PC-3 (cell line): ENCODE results near the gene PTP4A2. TPM values are rescaled to one million over a fixed set of nuclear protein-coding genes. Genes with fewer than 3 reads are reported as not detected.

Experiments used
- ATAC-seq: fragments of 200-7000 bp; cut with Tn5 transposase; 2 replicates; pipeline ENCODE4 v1.9.1; 2020; ENCODE audit warnings: mild to moderate bottlenecking, moderate library complexity
- BruUV-seq: library from RNA; stranded (reverse); fragments of 400-500 nt; replicated peaks from 2 replicates; lab custom pipeline; 2021; lab: Mats Ljungman, UMichigan
- CTCF ChIA-PET: fragments of 300-600 bp; sonication (Branson Sonifier 250); formaldehyde crosslinking; loops from one replicate; lab custom pipeline; 2022; ENCODE audit warnings: antibody characterized with exemption; lab: Charles Lee
- POLR2A ChIA-PET: fragments of 300-600 bp; sonication (Branson Sonifier 250); formaldehyde crosslinking; loops from one replicate; lab custom pipeline; 2022; ENCODE audit warnings: antibody characterized with exemption; ENCODE audit not compliant: unreplicated experiment; lab: Charles Lee
- DNase-seq: peaks from one replicate; pipeline ENCODE4 v3.0.0-alpha.2; 2015
- H2AFZ ChIP-seq: fragments of 300-600 bp; sonication (generic); 2 replicates; pipeline ENCODE4 v1.6.0; 2016; ENCODE audit warnings: antibody characterized with exemption, low read length
- H3F3A ChIP-seq: fragments of 300-600 bp; sonication (generic); one replicate; pipeline ENCODE4 v1.6.0; 2017; ENCODE audit warnings: antibody characterized with exemption, low read length, control low read depth, mild to moderate bottlenecking; ENCODE audit not compliant: unreplicated experiment
- H3K27ac ChIP-seq: fragments of 300-600 bp; sonication (generic); 2 replicates; pipeline ENCODE4 v1.5.1; 2016; ENCODE audit warnings: mild to moderate bottlenecking, low read length
- H3K27me3 ChIP-seq: fragments of 300-600 bp; sonication (generic); 2 replicates; pipeline ENCODE4 v1.6.1; 2016; ENCODE audit warnings: low read length, mixed read lengths
- H3K36me3 ChIP-seq: fragments of 300-600 bp; sonication (generic); 2 replicates; pipeline ENCODE4 v1.6.1; 2016; ENCODE audit warnings: low read depth, mixed run types, low read length, mixed read lengths
- H3K4me1 ChIP-seq: fragments of 300-600 bp; sonication (generic); 2 replicates; pipeline ENCODE4 v1.5.1; 2016; ENCODE audit warnings: low read length; ENCODE audit not compliant: insufficient read depth
- H3K4me2 ChIP-seq: fragments of 300-600 bp; sonication (generic); 2 replicates; pipeline ENCODE4 v1.6.0; 2016; ENCODE audit warnings: low read length
- H3K4me3 ChIP-seq: fragments of 300-600 bp; sonication (generic); 2 replicates; pipeline ENCODE4 v1.5.1; 2016; ENCODE audit warnings: mild to moderate bottlenecking, low read length, mixed read lengths
- H3K79me2 ChIP-seq: fragments of 300-600 bp; sonication (generic); 2 replicates; pipeline ENCODE4 v1.6.1; 2017; ENCODE audit warnings: low read length, mixed read lengths
- H3K9ac ChIP-seq: fragments of 300-600 bp; sonication (generic); 2 replicates; pipeline ENCODE4 v1.6.0; 2016; ENCODE audit warnings: mild to moderate bottlenecking, low read length
- H3K9me2 ChIP-seq: fragments of 300-600 bp; sonication (generic); replicated peaks from 2 replicates; pipeline ENCODE4 v1.6.1; 2016; ENCODE audit warnings: mixed run types, low read length, mixed read lengths
- H3K9me3 ChIP-seq: fragments of 300-600 bp; sonication (generic); 2 replicates; pipeline ENCODE4 v1.6.1; 2016; ENCODE audit warnings: low read length, mixed read lengths
- H4K20me1 ChIP-seq: fragments of 300-600 bp; sonication (generic); 2 replicates; pipeline ENCODE4 v1.6.1; 2016; ENCODE audit warnings: low read length, mixed read lengths
- CTCF ChIP-seq: fragments of 300-600 bp; sonication (generic); conservative IDR thresholded peaks from 2 replicates; pipeline ENCODE4 v1.5.1; 2017; ENCODE audit warnings: antibody characterized with exemption, low read depth, mild to moderate bottlenecking, low read length
- EZH2 ChIP-seq: fragments of 300-600 bp; sonication (generic); IDR thresholded peaks from one replicate; pipeline ENCODE4 v1.6.1; 2017; ENCODE audit warnings: antibody characterized with exemption, mild to moderate bottlenecking, low read length; ENCODE audit not compliant: unreplicated experiment
- EZH2phosphoT487 ChIP-seq: fragments of 300-600 bp; sonication (generic); IDR thresholded peaks from 2 replicates; pipeline ENCODE4 v1.6.1; 2018; ENCODE audit warnings: mild to moderate bottlenecking, antibody characterized with exemption, low read length, borderline replicate concordance
- intact Hi-C: fragments of 100-400 bp; cut with micrococcal nuclease; formaldehyde crosslinking; loops from 2 replicates; pipeline ENCODE4 v1.9.0; 2023
- total RNA-seq: library from RNA; depleted of rRNA; stranded (reverse); fragments of >200 nt; gene quantifications from 2 replicates; pipeline ENCODE4 v1.2.3, GENCODE V29; 2014

The PTP4A2 gene
- total RNA-seq, 1 experiment from 2014 or later = 335 TPM

GRCh38 chr1:31981972-31982371, 43.8 kb upstream of the PTP4A2 start:
- peaks cover 6% of the 10 kb centered on the region for H3K4me1 ChIP-seq
- no peak overlapping the region for H3K4me2 ChIP-seq
- TF ChIP-seq EZH2phosphoT487 (no peak), EZH2 (no peak), CTCF (no peak)
- H3K27me3 ChIP-seq = no peaks in the 10 kb centered on the region
- 0 out of 2 replicates have a peak overlapping the region, but pooled peaks have one; percentile 48 for H2AFZ ChIP-seq
- ATAC-seq = peak; percentile 71
- H3K36me3 ChIP-seq = no peaks in the 10 kb centered on the region
- CTCF ChIA-PET = interaction anchor here (0.7 kb wide), 2 partner anchors 22 to 31 kb away, joined by 4 to 8 read pairs; no protein-coding TSS in a partner anchor
- H3K79me2 ChIP-seq = no peaks in the 10 kb centered on the region
- intact Hi-C loops = no loop called here
- DNase-seq = peak; percentile 33
- H3F3A ChIP-seq = no peaks in the 10 kb centered on the region
- BruUV-seq = no TSS peak
- H3K9me2 ChIP-seq = no peaks in the 10 kb centered on the region
- no peak overlapping the region for H3K27ac ChIP-seq
- POLR2A ChIA-PET = interaction anchor here (0.6 kb wide), 1 partner anchor 85 kb away, joined by 10 read pairs; no protein-coding TSS in a partner anchor
- H3K9ac ChIP-seq = no peak overlapping the region
- no peaks in the 10 kb centered on the region for H4K20me1 ChIP-seq
- no peak overlapping the region for H3K4me3 ChIP-seq
- H3K9me3 ChIP-seq = no peaks in the 10 kb centered on the region

- intact Hi-C loops = no loop called here
- POLR2A ChIA-PET = interaction anchor here (0.6 kb wide), 1 partner anchor 86 kb away, joined by 10 read pairs; no protein-coding TSS in a partner anchor
- Histone ChIP-seq H4K20me1 (no peaks in the 10 kb centered on the region), H3K36me3 (no peaks in the 10 kb centered on the region), H3K9me3 (no peaks in the 10 kb centered on the region), H3K79me2 (no peaks in the 10 kb centered on the region), H2AFZ (no peak overlapping the region), H3K27me3 (no peaks in the 10 kb centered on the region), H3F3A (no peaks in the 10 kb centered on the region), H3K9ac (no peak overlapping the region), H3K4me1 (peaks cover 6% of the 10 kb centered on the region), H3K27ac (no peak overlapping the region), H3K4me2 (no peak overlapping the region), H3K9me2 (no peaks in the 10 kb centered on the region), H3K4me3 (no peak overlapping the region)
- no TSS peak for BruUV-seq
- DNase-seq (no peak), ATAC-seq (no peak)
- CTCF ChIA-PET = interaction anchor here (0.7 kb wide), 2 partner anchors 21 to 32 kb away, joined by 4 to 8 read pairs; no protein-coding TSS in a partner anchor
- TF ChIP-seq EZH2 = no peak
Measured at GRCh38 chr1:31981456-31981839, 43.3 kb upstream of the PTP4A2 start.

GRCh38 chr1:31980835-31981455, 42.8 kb upstream of the PTP4A2 start:
- no peak overlapping the region for H3K9ac ChIP-seq
- no peaks in the 10 kb centered on the region for H3K9me2 ChIP-seq
- ChIA-PET POLR2A (no interaction called here), CTCF (no interaction called here)
- H2AFZ ChIP-seq = no peak overlapping the region
- H4K20me1 ChIP-seq = no peaks in the 10 kb centered on the region
- H3K9me3 ChIP-seq = no peaks in the 10 kb centered on the region
- peaks cover 6% of the 10 kb centered on the region for H3K4me1 ChIP-seq
- DNase-seq (no peak), ATAC-seq (no peak)
- no peaks in the 10 kb centered on the region for H3K36me3 ChIP-seq
- no TSS peak for BruUV-seq
- no peak overlapping the region for H3K27ac ChIP-seq
- H3K4me3 ChIP-seq = no peak overlapping the region
- H3K79me2 ChIP-seq = no peaks in the 10 kb centered on the region
- intact Hi-C loops = no loop called here
- H3K4me2 ChIP-seq = no peak overlapping the region
- no peaks in the 10 kb centered on the region for H3K27me3 ChIP-seq
- H3F3A ChIP-seq = no peaks in the 10 kb centered on the region
- TF ChIP-seq EZH2 (no peak), EZH2phosphoT487 (no peak), CTCF (no peak)
